Hepatocyte (in vitro differentiated cells): Measurements from ENCODE around the gene MGAT4A. TPM values are rescaled to one million over a fixed set of nuclear protein-coding genes. Genes with fewer than 3 reads are reported as not detected.
A peak's percentile ranks its signal among the peaks of the same experiment; 100 is the strongest.

Source experiments
- DNase-seq: peaks from one replicate; pipeline ENCODE4 v3.0.0-alpha.2; 2016; ENCODE audit warnings: low spot score
- H2AFZ ChIP-seq: fragments of 200-600 bp; sonication (generic); 2 replicates; pipeline ENCODE4 v1.6.0; 2016; ENCODE audit warnings: antibody characterized with exemption, mild to moderate bottlenecking
- H3K27ac ChIP-seq: fragments of 200-600 bp; sonication (generic); 2 replicates; pipeline ENCODE4 v1.5.1; 2016; ENCODE audit warnings: mild to moderate bottlenecking
- H3K27me3 ChIP-seq: fragments of 200-600 bp; sonication (generic); 2 replicates; pipeline ENCODE4 v1.6.1; 2016
- H3K36me3 ChIP-seq: fragments of 200-600 bp; sonication (generic); replicated peaks from 2 replicates; pipeline ENCODE4 v1.5.1; 2016; ENCODE audit warnings: low read depth; ENCODE audit not compliant: insufficient read depth
- H3K4me1 ChIP-seq: fragments of 200-600 bp; sonication (generic); 2 replicates; pipeline ENCODE4 v1.5.1; 2016; ENCODE audit warnings: mild to moderate bottlenecking, moderate library complexity; ENCODE audit not compliant: insufficient read depth
- H3K4me2 ChIP-seq: fragments of 200-600 bp; sonication (generic); 2 replicates; pipeline ENCODE4 v1.6.0; 2016
- H3K4me3 ChIP-seq: fragments of 200-600 bp; sonication (generic); 2 replicates; pipeline ENCODE4 v1.5.1; 2016; ENCODE audit warnings: mild to moderate bottlenecking
- H3K79me2 ChIP-seq: fragments of 200-600 bp; sonication (generic); 2 replicates; pipeline ENCODE4 v1.6.0; 2017; ENCODE audit warnings: mild to moderate bottlenecking
- H3K9me2 ChIP-seq: fragments of 200-600 bp; sonication (generic); replicated peaks from 2 replicates; pipeline ENCODE4 v1.6.0; 2017; ENCODE audit warnings: mild to moderate bottlenecking; ENCODE audit not compliant: insufficient read depth
- H3K9me3 ChIP-seq: fragments of 200-600 bp; sonication (generic); 2 replicates; pipeline ENCODE4 v1.5.1; 2016; ENCODE audit warnings: low read depth, mild to moderate bottlenecking
- H4K20me1 ChIP-seq: fragments of 200-600 bp; sonication (generic); 2 replicates; pipeline ENCODE4 v1.6.0; 2016; ENCODE audit warnings: mild to moderate bottlenecking; ENCODE audit not compliant: insufficient read depth, poor library complexity, severe bottlenecking
- EZH2 ChIP-seq: fragments of 200-600 bp; sonication (generic); IDR thresholded peaks from 2 replicates; pipeline ENCODE4 v1.6.1; 2016; ENCODE audit warnings: antibody characterized with exemption, mild to moderate bottlenecking, borderline replicate concordance
- EZH2phosphoT487 ChIP-seq: fragments of 200-600 bp; sonication (generic); IDR thresholded peaks from one replicate; pipeline ENCODE4 v1.6.1; 2018; ENCODE audit warnings: antibody characterized with exemption, mild to moderate bottlenecking, low read depth, moderate library complexity; ENCODE audit not compliant: unreplicated experiment, severe bottlenecking
- WGBS: methylation state at CpG from one replicate; pipeline ENCODE4 v1.1.6; 2016; ENCODE audit warnings: low lambda C conversion rate; ENCODE audit errors: missing lambda C conversion rate; 5-methylcytosine and 5-hydroxymethylcytosine counted together
- polyA plus RNA-seq: library from polyadenylated mRNA; unstranded; fragments of >200 nt; fragmentation: Nextera tagmentation; extraction: Ambion mirVana; gene quantifications from 2 replicates; pipeline ENCODE4 v1.2.1, GENCODE V29; 2016
- total RNA-seq: library from RNA; depleted of rRNA; stranded (reverse); fragments of >200 nt; gene quantifications from 2 replicates; pipeline ENCODE4 v1.2.3, GENCODE V29; 2014
- TF ChIP-seq, protein P1 (sequence below): fragments of 200-600 bp; sonication (generic); IDR thresholded peaks from 2 replicates; pipeline ENCODE4 v1.5.1; 2016; ENCODE audit warnings: antibody characterized with exemption, mild to moderate bottlenecking; ENCODE audit not compliant: poor library complexity

MGAT4A gene
- total and polyA plus RNA-seq, 2 experiments from 2014 or later: 10.1 to 21.6 TPM

DNA sequence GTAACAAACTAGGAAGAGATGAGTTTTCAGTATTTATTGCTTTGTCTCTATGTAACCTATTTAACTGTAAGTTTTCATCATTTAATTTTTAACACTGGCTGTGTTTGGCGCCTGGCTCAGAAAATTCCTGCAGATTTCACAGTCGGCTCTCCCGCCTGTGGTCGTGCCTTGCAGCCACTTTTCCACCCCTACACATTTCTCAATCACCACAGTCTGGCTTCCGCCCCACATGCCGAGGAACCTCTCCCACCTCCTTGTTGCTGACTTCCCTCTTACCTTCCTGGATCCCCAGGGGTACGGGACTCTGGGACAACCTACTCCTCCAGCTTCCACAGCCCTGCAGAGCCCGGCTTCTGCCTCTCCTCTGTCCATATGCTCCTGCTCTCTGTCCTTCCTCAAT, 41.6 kb upstream of the MGAT4A start:
- H3K27ac ChIP-seq: no peak overlapping the region

DNA sequence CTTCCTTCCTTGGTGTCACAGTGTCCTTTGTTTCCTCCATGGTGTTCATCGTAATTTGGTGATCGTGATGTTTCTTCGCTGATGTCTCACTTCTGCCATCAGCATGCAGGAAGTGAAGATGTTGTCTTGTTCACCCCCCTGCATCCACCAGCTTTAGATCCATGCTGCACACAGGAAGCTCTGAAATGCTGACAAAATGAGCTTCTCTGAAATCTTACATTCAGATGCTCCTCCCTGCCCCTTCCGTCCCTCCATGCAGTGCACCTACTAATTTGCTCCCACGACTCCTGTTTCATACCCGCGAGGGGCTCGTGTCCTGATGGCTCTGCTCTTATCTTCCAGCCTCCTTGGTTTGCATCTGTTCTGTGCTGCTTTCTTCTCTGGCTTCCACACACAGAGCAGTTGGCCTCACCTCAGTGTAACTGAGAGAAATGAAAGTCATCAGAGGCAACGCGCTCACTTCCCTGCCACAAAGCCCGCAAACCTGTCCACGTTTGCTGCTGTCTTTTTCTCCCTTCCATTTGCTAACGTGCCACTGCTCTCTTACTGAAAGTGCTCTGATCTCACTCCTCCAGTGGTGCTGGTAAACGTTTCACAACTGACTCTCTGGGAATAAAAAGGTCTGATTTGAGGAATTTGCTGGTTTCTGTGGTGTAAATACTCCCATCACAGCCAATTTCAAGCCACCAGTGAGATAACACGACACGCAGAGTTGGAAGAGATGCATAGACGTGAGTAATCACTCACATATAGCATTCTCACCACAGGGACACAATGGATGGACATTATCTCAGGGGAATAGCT, 41.0 kb upstream of the MGAT4A start:
- Histone ChIP-seq H4K20me1 (no peaks in the 10 kb centered on the region), H3K4me3 (no peak overlapping the region), H2AFZ (no peak overlapping the region), H3K4me2 (peak overlapping the region; percentile 19), H3K9me3 (no peaks in the 10 kb centered on the region), H3K27ac (no peak overlapping the region), H3K9me2 (no peaks in the 10 kb centered on the region), H3K27me3 (no peaks in the 10 kb centered on the region), H3K36me3 (no peaks in the 10 kb centered on the region), H3K4me1 (no peaks in the 10 kb centered on the region), H3K79me2 (no peaks in the 10 kb centered on the region)
- 69% methylated on average over 16 of the region's 17 CpGs for WGBS
- TF ChIP-seq EZH2 (no peak), EZH2phosphoT487 (no peak)
- TF ChIP-seq, protein P1, sequence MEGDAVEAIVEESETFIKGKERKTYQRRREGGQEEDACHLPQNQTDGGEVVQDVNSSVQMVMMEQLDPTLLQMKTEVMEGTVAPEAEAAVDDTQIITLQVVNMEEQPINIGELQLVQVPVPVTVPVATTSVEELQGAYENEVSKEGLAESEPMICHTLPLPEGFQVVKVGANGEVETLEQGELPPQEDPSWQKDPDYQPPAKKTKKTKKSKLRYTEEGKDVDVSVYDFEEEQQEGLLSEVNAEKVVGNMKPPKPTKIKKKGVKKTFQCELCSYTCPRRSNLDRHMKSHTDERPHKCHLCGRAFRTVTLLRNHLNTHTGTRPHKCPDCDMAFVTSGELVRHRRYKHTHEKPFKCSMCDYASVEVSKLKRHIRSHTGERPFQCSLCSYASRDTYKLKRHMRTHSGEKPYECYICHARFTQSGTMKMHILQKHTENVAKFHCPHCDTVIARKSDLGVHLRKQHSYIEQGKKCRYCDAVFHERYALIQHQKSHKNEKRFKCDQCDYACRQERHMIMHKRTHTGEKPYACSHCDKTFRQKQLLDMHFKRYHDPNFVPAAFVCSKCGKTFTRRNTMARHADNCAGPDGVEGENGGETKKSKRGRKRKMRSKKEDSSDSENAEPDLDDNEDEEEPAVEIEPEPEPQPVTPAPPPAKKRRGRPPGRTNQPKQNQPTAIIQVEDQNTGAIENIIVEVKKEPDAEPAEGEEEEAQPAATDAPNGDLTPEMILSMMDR: no peak
- no peak for DNase-seq

More for the DNA sequence above, 41.6 kb upstream of the MGAT4A start:
- TF ChIP-seq EZH2: no peak
- TF ChIP-seq, protein P1: no peak
- TF ChIP-seq EZH2phosphoT487: no peak
- no peak for DNase-seq
- no peaks in the 10 kb centered on the region for H3K9me3 ChIP-seq
- H3K27me3 ChIP-seq: no peaks in the 10 kb centered on the region
- WGBS: 91% methylated on average over 8 of the region's 8 CpGs
- no peaks in the 10 kb centered on the region for H3K4me1 ChIP-seq
- H3K9me2 ChIP-seq: no peaks in the 10 kb centered on the region
- H3K79me2 ChIP-seq: no peaks in the 10 kb centered on the region
- H3K4me3 ChIP-seq: no peak overlapping the region
- H3K4me2 ChIP-seq: no peak overlapping the region
- no peaks in the 10 kb centered on the region for H3K36me3 ChIP-seq
- no peaks in the 10 kb centered on the region for H4K20me1 ChIP-seq
- H2AFZ ChIP-seq: no peak overlapping the region

- Histone ChIP-seq H3K9me2 (no peaks in the 10 kb centered on the region), H3K4me3 (no peak overlapping the region), H3K27me3 (no peaks in the 10 kb centered on the region), H3K27ac (no peak overlapping the region), H3K36me3 (no peaks in the 10 kb centered on the region), H3K4me1 (no peaks in the 10 kb centered on the region), H3K4me2 (no peak overlapping the region), H2AFZ (no peak overlapping the region), H3K9me3 (no peaks in the 10 kb centered on the region), H4K20me1 (no peaks in the 10 kb centered on the region), H3K79me2 (no peaks in the 10 kb centered on the region)
- DNase-seq: no peak
- no peak for TF ChIP-seq EZH2phosphoT487
- TF ChIP-seq EZH2: no peak
- TF ChIP-seq, protein P1: no peak
- 93% methylated on average over 2 of the region's 2 CpGs for WGBS
Observed at GRCh38 chr2:98771264-98771663, 40.3 kb upstream of the MGAT4A start.
